Uterus (tissue), 4 donors: ENCODE data around the gene NDUFB1. TPM values are rescaled to one million over a fixed set of nuclear protein-coding genes. Genes with fewer than 3 reads are reported as not detected.

ENCODE experiments used
- DNase-seq, 2 donors: peaks; one replicate each; pipeline ENCODE4 v3.0.0-alpha.2; 2019 to 2020
- H3K27ac ChIP-seq, 2 donors: fragments of 200-600 bp; sonication (generic); 1 replicate in 1 of 2; 2 replicates in 1 of 2; pipeline ENCODE4 v1.5.1; 2016 to 2018
- H3K27me3 ChIP-seq, 2 donors: fragments of 200-600 bp; sonication (generic); one replicate each; pipeline ENCODE4 v1.5.1; 2018 to 2019; ENCODE audit warnings: control low read depth in 1 of 2
- H3K36me3 ChIP-seq, 2 donors: fragments of 200-600 bp; sonication (generic); one replicate each; pipeline ENCODE4 v1.5.1; 2019; ENCODE audit warnings: control low read depth in 1 of 2
- H3K4me1 ChIP-seq, 2 donors: fragments of 200-600 bp; sonication (generic); one replicate each; pipeline ENCODE4 v1.5.1; 2018 to 2019; ENCODE audit warnings: control low read depth in 1 of 2
- H3K4me3 ChIP-seq, 2 donors: fragments of 200-600 bp; sonication (generic); 1 replicate in 1 of 2; 2 replicates in 1 of 2; pipeline ENCODE4 v1.5.1; 2018 to 2019; ENCODE audit warnings: mild to moderate bottlenecking in 1 of 2
- H3K9me3 ChIP-seq, 2 donors: fragments of 200-600 bp; sonication (generic); one replicate each; pipeline ENCODE4 v1.5.1; 2019; ENCODE audit warnings: control low read depth in 1 of 2
- CTCF ChIP-seq, 4 experiments: fragments of 200-600 bp in 2 of 4; fragments of 450-650 bp in 2 of 4; sonication (generic) in 2 of 4; IDR thresholded peaks; one replicate each; pipeline ENCODE4 v1.5.1; 2016 to 2019; ENCODE audit warnings: antibody characterized with exemption in 4 of 4, mild to moderate bottlenecking in 2 of 4, moderate library complexity in 1 of 4
- POLR2A ChIP-seq, 2 donors: fragments of 450-650 bp; IDR thresholded peaks; one replicate each; pipeline ENCODE4 v1.6.1; 2016; ENCODE audit warnings: antibody characterized with exemption in 2 of 2, mild to moderate bottlenecking in 1 of 2, moderate library complexity in 1 of 2
- intact Hi-C: fragments of 100-400 bp; cut with DNase I; formaldehyde crosslinking; loops from one replicate; pipeline ENCODE4 v1.15.1; 2023; ENCODE audit warnings: low total_unique reads
- total RNA-seq, 4 donors: library from RNA; depleted of rRNA in 3 of 4; stranded (reverse); fragments of >200 nt in 3 of 4; gene quantifications; one replicate each; pipeline versions ENCODE4 v1.1.0 to v1.2.4, GENCODE V29; 2014 to 2023
- donor health status: DM: yes; HTN: yes; CAD: no.

NDUFB1 gene
- total RNA-seq, 4 donors from 2014 or later = 54.1 to 119 (median 79.5) TPM

- Histone ChIP-seq H3K27ac (no peak overlapping the region), H3K4me3 (no peak overlapping the region), H3K4me1 (peaks cover 4 to 10% of the 10 kb centered on the region in 2 donors), H3K36me3 (no peaks in the 10 kb centered on the region), H3K9me3 (no peaks in the 10 kb centered on the region), H3K27me3 (no peaks in the 10 kb centered on the region)
- DNase-seq = no peak
- TF ChIP-seq POLR2A (IDR thresholded peaks at IDR 0.05) (no peak), CTCF (IDR thresholded peaks at IDR 0.05) (no peak)
- intact Hi-C loops = no loop called here
Observed at GRCh38 chr14:92108345-92109254, 12.9 kb downstream of the NDUFB1 start.

GRCh38 chr14:92106143-92106926 is 15.2 kb downstream of the NDUFB1 start, which contains the start of gene ATXN3:
TSS of gene ATXN3 (minus strand) at chr14:92106582. CDS start at chr14:92106552, 30 bp downstream.
- TF ChIP-seq POLR2A (IDR thresholded peaks at IDR 0.05) = peak; percentile 49 to 65
- TF ChIP-seq CTCF (IDR thresholded peaks at IDR 0.05) = peak; percentile 78 to 85 (median 80)
- Histone ChIP-seq H3K27ac (peak within 1 kb of the TSS; percentile 96 to 98), H3K4me1 (peaks cover 5 to 11% of the 10 kb centered on the region in 2 donors), H3K36me3 (no peaks in the 10 kb centered on the region), H3K27me3 (no peaks in the 10 kb centered on the region), H3K4me3 (peak within 1 kb of the TSS; percentile 77 to 81), H3K9me3 (no peaks in the 10 kb centered on the region)
- intact Hi-C loops = no loop called here
- DNase-seq = peak; percentile 95 to 98

GRCh38 chr14:92105893-92106142 is 15.7 kb downstream of the NDUFB1 start:
- TF ChIP-seq POLR2A (IDR thresholded peaks at IDR 0.05) (no peak), CTCF (IDR thresholded peaks at IDR 0.05) (no peak)
- Histone ChIP-seq H3K9me3 (no peaks in the 10 kb centered on the region), H3K4me1 (peaks cover 5 to 11% of the 10 kb centered on the region in 2 donors), H3K36me3 (no peaks in the 10 kb centered on the region), H3K27ac (peak overlapping the region; percentile 96 to 98), H3K27me3 (no peaks in the 10 kb centered on the region), H3K4me3 (peak overlapping the region; percentile 77 to 81)
- intact Hi-C loops = no loop called here
- DNase-seq = peak; percentile 55

- H3K27me3 ChIP-seq = no peaks in the 10 kb centered on the region
- peak overlapping the region; percentile 96 to 98 for H3K27ac ChIP-seq
- TF ChIP-seq CTCF (IDR thresholded peaks at IDR 0.05) (no peak), POLR2A (IDR thresholded peaks at IDR 0.05) (no peak)
- no peak for DNase-seq
- no peaks in the 10 kb centered on the region for H3K9me3 ChIP-seq
- intact Hi-C loops = no loop called here
- peaks cover 5 to 11% of the 10 kb centered on the region in 2 donors for H3K4me1 ChIP-seq
- H3K4me3 ChIP-seq = peak overlapping the region; percentile 77 to 81
- no peaks in the 10 kb centered on the region for H3K36me3 ChIP-seq
Observed at GRCh38 chr14:92105073-92105892, 16.2 kb downstream of the NDUFB1 start.
